ENCODE measurements around the gene KIAA1328. TPM values are rescaled to one million over a fixed set of nuclear protein-coding genes. Genes with fewer than 3 reads are reported as not detected.

KIAA1328 gene
- polyA plus RNA-seq, 2 of the 4 experiments (the other 2 are of a cell fraction) = 1.7 to 3.9 TPM

DNA sequence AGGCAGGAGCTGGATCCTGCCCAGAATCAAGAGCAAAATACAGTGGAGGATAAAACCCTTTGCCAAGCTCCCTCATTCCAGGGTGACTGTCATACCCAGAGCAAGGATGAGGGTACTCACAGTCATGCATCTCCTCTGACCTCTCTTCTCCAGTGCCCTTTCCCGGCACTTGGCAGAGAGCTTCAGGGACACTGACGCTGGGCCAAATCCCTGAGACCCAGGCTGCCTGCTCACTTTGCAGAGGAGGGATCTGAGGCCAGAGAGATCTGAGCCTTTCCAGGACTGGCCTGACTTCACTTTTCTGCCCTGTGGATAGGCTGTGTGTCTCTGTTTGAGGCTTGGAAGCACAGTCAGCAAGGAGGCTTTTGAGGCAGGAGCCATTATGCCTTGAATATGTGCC, 406.7 kb downstream of the KIAA1328 start:
- H3K4me3 ChIP-seq = no peak overlapping the region
- POLR2A ChIA-PET = no interaction called here
- no peak overlapping the region for H3K27ac ChIP-seq
- H3K4me1 ChIP-seq = no peaks in the 10 kb centered on the region
- TF ChIP-seq POLR2AphosphoS2 (conservative IDR thresholded peaks at IDR 0.05; ENCODE audit: low read length) = no peak
- TF ChIP-seq MAZ (IDR thresholded peaks at IDR 0.05; ENCODE audit: borderline replicate concordance, low read depth, low read length) = no peak
- TF ChIP-seq CHD4 (IDR thresholded peaks at IDR 0.05; ENCODE audit: borderline replicate concordance) = no peak
- TF ChIP-seq RCOR1 (IDR thresholded peaks at IDR 0.05; ENCODE audit: low read depth, low read length) = no peak
- no peak for TF ChIP-seq KDM1A (IDR thresholded peaks at IDR 0.05; ENCODE audit: low read depth)
- no peak overlapping the region for H3K4me2 ChIP-seq
- DNase-seq (ENCODE audit: low read depth in 1 of 2, low spot score in 1 of 2) (no peak), FAIRE-seq (no peak), ATAC-seq (no peak)
- 100% methylated on average over 1 of the region's 2 CpGs for WGBS (ENCODE audit: missing lambda C conversion rate)
- CTCF ChIA-PET = no interaction called here
- no peaks in the 10 kb centered on the region for H3K9me3 ChIP-seq

DNA sequence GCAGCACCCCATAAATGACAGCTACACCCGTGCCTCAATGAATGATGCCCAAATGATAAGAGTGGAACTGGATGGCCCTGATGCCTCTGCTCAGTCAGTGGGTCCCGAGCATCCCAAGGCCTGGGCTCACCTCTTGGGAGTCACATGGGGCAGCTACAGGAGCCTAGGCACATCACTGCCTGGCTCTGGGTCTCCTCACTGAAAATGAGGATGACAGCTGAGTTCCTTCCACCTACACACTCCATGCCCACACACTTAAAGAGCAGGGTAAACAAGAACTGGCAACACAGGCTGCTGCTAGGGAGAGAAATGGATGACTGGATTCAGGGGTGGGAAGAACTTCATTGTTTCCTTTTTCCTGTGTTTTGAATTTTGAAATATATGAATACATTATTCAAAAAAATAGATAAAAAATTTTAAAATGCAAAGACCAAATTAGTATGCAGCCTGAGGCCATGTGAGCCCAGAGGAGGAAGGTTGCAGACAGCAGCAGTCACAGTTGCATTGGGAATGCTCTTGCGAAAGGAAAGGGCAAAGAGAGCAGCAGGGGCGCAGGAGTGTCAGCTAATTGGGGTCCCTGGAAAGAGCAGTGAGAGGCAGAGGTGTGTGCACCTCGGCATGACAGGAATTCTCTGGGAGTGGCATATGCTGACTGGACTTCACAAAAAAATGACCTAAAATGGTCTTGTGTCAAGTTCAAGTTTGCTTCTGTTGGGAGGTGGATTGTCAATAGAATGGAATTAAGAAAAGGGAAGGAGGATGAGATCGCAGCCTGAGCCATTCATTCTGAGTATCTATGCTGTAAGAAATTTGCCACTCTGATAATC, 409.6 kb downstream of the KIAA1328 start:
- no peak overlapping the region for H3K27ac ChIP-seq
- WGBS (ENCODE audit: missing lambda C conversion rate) = 57% methylated on average over 5 of the region's 6 CpGs
- H3K4me1 ChIP-seq = no peaks in the 10 kb centered on the region
- POLR2A ChIA-PET = no interaction called here
- no peaks in the 10 kb centered on the region for H3K9me3 ChIP-seq
- no peak overlapping the region for H3K4me2 ChIP-seq
- CTCF ChIA-PET = no interaction called here
- TF ChIP-seq ZNF302 (CRISPR knock-in tag; IDR thresholded peaks at IDR 0.05) (no peak), ZFP36 (IDR thresholded peaks at IDR 0.05; ENCODE audit: borderline replicate concordance, partially characterized antibody) (no peak), KDM1A (IDR thresholded peaks at IDR 0.05; ENCODE audit: low read depth) (no peak), NPAS2 (CRISPR knock-in tag; IDR thresholded peaks at IDR 0.05; ENCODE audit: borderline replicate concordance) (no peak), SMC3 (IDR thresholded peaks at IDR 0.05) (no peak), EP300 (IDR thresholded peaks at IDR 0.05) (no peak), NR3C1 (IDR thresholded peaks at IDR 0.05) (no peak), KDM5A (IDR thresholded peaks at IDR 0.05) (no peak), RARB (CRISPR knock-in tag; IDR thresholded peaks at IDR 0.05) (no peak), HDAC2 (IDR thresholded peaks at IDR 0.05) (no peak), PHF8 (IDR thresholded peaks at IDR 0.05; ENCODE audit: borderline replicate concordance, low read depth) (no peak), HOXA7 (CRISPR knock-in tag; IDR thresholded peaks at IDR 0.05) (no peak), TFCP2L1 (CRISPR knock-in tag; IDR thresholded peaks at IDR 0.05) (no peak), FOXS1 (CRISPR knock-in tag; IDR thresholded peaks at IDR 0.05) (no peak), FOSL2 (IDR thresholded peaks at IDR 0.05) (no peak), FOSL2 (CRISPR knock-in tag; IDR thresholded peaks at IDR 0.05) (no peak), JUNB (IDR thresholded peaks at IDR 0.05) (no peak), CBX2 (IDR thresholded peaks at IDR 0.05; ENCODE audit: borderline replicate concordance, low read depth) (no peak)
- TF ChIP-seq, protein P1, sequence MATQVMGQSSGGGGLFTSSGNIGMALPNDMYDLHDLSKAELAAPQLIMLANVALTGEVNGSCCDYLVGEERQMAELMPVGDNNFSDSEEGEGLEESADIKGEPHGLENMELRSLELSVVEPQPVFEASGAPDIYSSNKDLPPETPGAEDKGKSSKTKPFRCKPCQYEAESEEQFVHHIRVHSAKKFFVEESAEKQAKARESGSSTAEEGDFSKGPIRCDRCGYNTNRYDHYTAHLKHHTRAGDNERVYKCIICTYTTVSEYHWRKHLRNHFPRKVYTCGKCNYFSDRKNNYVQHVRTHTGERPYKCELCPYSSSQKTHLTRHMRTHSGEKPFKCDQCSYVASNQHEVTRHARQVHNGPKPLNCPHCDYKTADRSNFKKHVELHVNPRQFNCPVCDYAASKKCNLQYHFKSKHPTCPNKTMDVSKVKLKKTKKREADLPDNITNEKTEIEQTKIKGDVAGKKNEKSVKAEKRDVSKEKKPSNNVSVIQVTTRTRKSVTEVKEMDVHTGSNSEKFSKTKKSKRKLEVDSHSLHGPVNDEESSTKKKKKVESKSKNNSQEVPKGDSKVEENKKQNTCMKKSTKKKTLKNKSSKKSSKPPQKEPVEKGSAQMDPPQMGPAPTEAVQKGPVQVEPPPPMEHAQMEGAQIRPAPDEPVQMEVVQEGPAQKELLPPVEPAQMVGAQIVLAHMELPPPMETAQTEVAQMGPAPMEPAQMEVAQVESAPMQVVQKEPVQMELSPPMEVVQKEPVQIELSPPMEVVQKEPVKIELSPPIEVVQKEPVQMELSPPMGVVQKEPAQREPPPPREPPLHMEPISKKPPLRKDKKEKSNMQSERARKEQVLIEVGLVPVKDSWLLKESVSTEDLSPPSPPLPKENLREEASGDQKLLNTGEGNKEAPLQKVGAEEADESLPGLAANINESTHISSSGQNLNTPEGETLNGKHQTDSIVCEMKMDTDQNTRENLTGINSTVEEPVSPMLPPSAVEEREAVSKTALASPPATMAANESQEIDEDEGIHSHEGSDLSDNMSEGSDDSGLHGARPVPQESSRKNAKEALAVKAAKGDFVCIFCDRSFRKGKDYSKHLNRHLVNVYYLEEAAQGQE (IDR thresholded peaks at IDR 0.05) = no peak
- TF ChIP-seq, protein P2, sequence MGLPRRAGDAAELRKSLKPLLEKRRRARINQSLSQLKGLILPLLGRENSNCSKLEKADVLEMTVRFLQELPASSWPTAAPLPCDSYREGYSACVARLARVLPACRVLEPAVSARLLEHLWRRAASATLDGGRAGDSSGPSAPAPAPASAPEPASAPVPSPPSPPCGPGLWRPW (IDR thresholded peaks at IDR 0.05) = no peak
- FAIRE-seq (no peak), ATAC-seq (no peak), DNase-seq (ENCODE audit: low read depth in 1 of 2, low spot score in 1 of 2) (no peak)
- no peak overlapping the region for H3K4me3 ChIP-seq
